HepG2 (cell line): ENCODE results near the gene QRICH2. TPM values are rescaled to one million over a fixed set of nuclear protein-coding genes. Genes with fewer than 3 reads are reported as not detected.

Experiments
- ATF7 ChIP-seq, 2 experiments: fragments of 450-650 bp in 1 of 2; sonication (generic) in 1 of 2; formaldehyde crosslinking in 1 of 2; IDR thresholded peaks; 2 replicates each; pipeline versions ENCODE4 v1.4.0 to v1.6.1; 2016 to 2020; ENCODE audit warnings: antibody characterized with exemption in 1 of 2, mild to moderate bottlenecking in 1 of 2, missing genetic modification reagents in 1 of 2
- FLYWCH1 ChIP-seq: sonication (generic); formaldehyde crosslinking; IDR thresholded peaks from 2 replicates; pipeline ENCODE4 v1.8.1; 2023; ENCODE audit warnings: mild to moderate bottlenecking, missing genetic modification reagents
- HNF4A ChIP-seq: sonication (generic); formaldehyde crosslinking; IDR thresholded peaks from 2 replicates; pipeline ENCODE4 v1.4.0; 2020; ENCODE audit warnings: missing genetic modification reagents
- KDM2A ChIP-seq: sonication (generic); formaldehyde crosslinking; IDR thresholded peaks from 2 replicates; pipeline ENCODE4 v1.4.0; 2020; ENCODE audit warnings: low read depth, missing genetic modification reagents, borderline replicate concordance
- NFKBIZ ChIP-seq: IDR thresholded peaks from 2 replicates; pipeline ENCODE4 v1.6.1; 2018; ENCODE audit warnings: missing genetic modification reagents, missing compliant biosample characterization
- PCBP1 ChIP-seq: fragments of 200-400 bp; formaldehyde crosslinking; IDR thresholded peaks from 2 replicates; pipeline ENCODE4 v1.6.1; 2017; ENCODE audit warnings: mild to moderate bottlenecking, low read depth, low read length, borderline replicate concordance
- PLRG1 ChIP-seq: fragments of 450-650 bp; conservative IDR thresholded peaks from 2 replicates; pipeline ENCODE4 v1.6.1; 2016
- POLR2G ChIP-seq: fragments of 200-400 bp; formaldehyde crosslinking; IDR thresholded peaks from 2 replicates; pipeline ENCODE4 v1.6.1; 2018; ENCODE audit warnings: mild to moderate bottlenecking, low read depth, low read length, moderate library complexity
- RBFOX2 ChIP-seq: fragments of 200-400 bp; formaldehyde crosslinking; IDR thresholded peaks from 2 replicates; pipeline ENCODE4 v1.6.1; 2017; ENCODE audit warnings: low read depth, mild to moderate bottlenecking, low read length
- SIN3A ChIP-seq: IDR thresholded peaks from 2 replicates; pipeline ENCODE4 v1.6.1; 2011; ENCODE audit warnings: low read depth, mild to moderate bottlenecking, control low read depth, low read length, borderline replicate concordance
- ZBTB39 ChIP-seq: sonication (generic); formaldehyde crosslinking; IDR thresholded peaks from 2 replicates; pipeline ENCODE4 v1.5.0; 2020; ENCODE audit warnings: missing genetic modification reagents
- ZFP36 ChIP-seq: fragments of 150-350 bp; IDR thresholded peaks from 2 replicates; pipeline ENCODE4 v1.6.1; 2018; ENCODE audit warnings: borderline replicate concordance, low read length, low read depth; ENCODE audit not compliant: partially characterized antibody
- ZNF101 ChIP-seq: sonication (generic); formaldehyde crosslinking; IDR thresholded peaks from 2 replicates; pipeline ENCODE4 v1.4.0; 2020; ENCODE audit warnings: mild to moderate bottlenecking, low read depth, missing genetic modification reagents, borderline replicate concordance
- ZNF251 ChIP-seq: sonication (generic); formaldehyde crosslinking; IDR thresholded peaks from 2 replicates; pipeline ENCODE4 v1.9.0; 2021; ENCODE audit warnings: mild to moderate bottlenecking, missing genetic modification reagents
- ZNF546 ChIP-seq: sonication (generic); formaldehyde crosslinking; conservative IDR thresholded peaks from 2 replicates; pipeline ENCODE4 v1.8.1; 2023; ENCODE audit warnings: mild to moderate bottlenecking, missing genetic modification reagents
- ZNF564 ChIP-seq: sonication (generic); formaldehyde crosslinking; IDR thresholded peaks from 2 replicates; pipeline ENCODE4 v1.8.1; 2023; ENCODE audit warnings: mild to moderate bottlenecking, missing genetic modification reagents
- ZNF589 ChIP-seq: sonication (generic); formaldehyde crosslinking; conservative IDR thresholded peaks from 2 replicates; pipeline ENCODE4 v1.8.0; 2022; ENCODE audit warnings: mild to moderate bottlenecking, moderate library complexity, missing genetic modification reagents
- ZNF790 ChIP-seq: sonication (generic); formaldehyde crosslinking; IDR thresholded peaks from 2 replicates; pipeline ENCODE4 v1.8.0; 2022; ENCODE audit warnings: missing genetic modification reagents, mild to moderate bottlenecking, borderline replicate concordance
- polyA plus RNA-seq, 8 experiments: library from polyadenylated mRNA; depleted of rRNA in 3 of 8; stranded (reverse) in 7 of 8; unstranded in 1 of 8; fragments of >200 nt; fragmentation: Illumina TruSeq in 4 of 8; extraction: Trizol in 4 of 8; gene quantifications; 2 replicates each; pipeline versions ENCODE4 v1.2.1 to v1.2.3, GENCODE V29; 2011 to 2016; ENCODE audit warnings: low read depth in 4 of 8, missing spikeins in 1 of 8, mixed read lengths in 1 of 8; ENCODE audit not compliant: insufficient read depth in 1 of 8
- total RNA-seq, 5 experiments: library from RNA; depleted of rRNA; stranded (reverse); fragments of >200 nt; fragmentation: Illumina TruSeq; extraction: Trizol; gene quantifications; 2 replicates each; pipeline ENCODE4 v1.2.3, GENCODE V29; 2016; ENCODE audit warnings: low read depth in 1 of 5
- TF ChIP-seq, protein P1 (sequence below): sonication (generic); formaldehyde crosslinking; IDR thresholded peaks from 2 replicates; pipeline ENCODE4 v1.4.0; 2020; ENCODE audit warnings: missing genetic modification reagents, borderline replicate concordance
- TF ChIP-seq, protein P2 (sequence below): sonication (generic); formaldehyde crosslinking; IDR thresholded peaks from 2 replicates; pipeline ENCODE4 v1.4.0; 2020; ENCODE audit warnings: missing genetic modification reagents
- TF ChIP-seq, protein P3 (sequence below): sonication (generic); formaldehyde crosslinking; IDR thresholded peaks from 2 replicates; pipeline ENCODE4 v1.4.0; 2020; ENCODE audit warnings: mild to moderate bottlenecking, low read depth, missing genetic modification reagents
- TF ChIP-seq, protein P4 (sequence below): sonication (generic); formaldehyde crosslinking; IDR thresholded peaks from 2 replicates; pipeline ENCODE4 v1.8.0; 2022; ENCODE audit warnings: mild to moderate bottlenecking, missing genetic modification reagents, moderate library complexity

QRICH2 gene
- total and polyA plus RNA-seq, 2 of the 13 experiments (the other 11 are each of a cell fraction or from before 2014, with no cell fraction given) = 3.7 to 5.7 TPM

- TF ChIP-seq ZNF564 (CRISPR knock-in tag) (no peak), ZFP36 (no peak), HNF4A (peak; percentile 47), ZNF101 (CRISPR knock-in tag) (no peak), ZNF251 (CRISPR knock-in tag) (no peak), KDM2A (no peak), ZNF589 (CRISPR knock-in tag) (no peak), FLYWCH1 (CRISPR knock-in tag) (no peak), ZBTB39 (CRISPR knock-in tag) (no peak), PCBP1 (no peak), ZNF546 (CRISPR knock-in tag) (no peak), RBFOX2 (no peak; the same call in 1 of the 2 replicates), ATF7 (IDR thresholded peaks at IDR 0.05) (peak; percentile 60; the same call in 1 of the 2 replicates), ATF7 (CRISPR knock-in tag; IDR thresholded peaks at IDR 0.05) (no peak), NFKBIZ (CRISPR knock-in tag) (0 out of 2 replicates have a peak, but pooled peaks have one; percentile 40), SIN3A (no peak), POLR2G (no peak), PLRG1 (no peak), ZNF790 (CRISPR knock-in tag) (no peak)
- TF ChIP-seq, protein P1, sequence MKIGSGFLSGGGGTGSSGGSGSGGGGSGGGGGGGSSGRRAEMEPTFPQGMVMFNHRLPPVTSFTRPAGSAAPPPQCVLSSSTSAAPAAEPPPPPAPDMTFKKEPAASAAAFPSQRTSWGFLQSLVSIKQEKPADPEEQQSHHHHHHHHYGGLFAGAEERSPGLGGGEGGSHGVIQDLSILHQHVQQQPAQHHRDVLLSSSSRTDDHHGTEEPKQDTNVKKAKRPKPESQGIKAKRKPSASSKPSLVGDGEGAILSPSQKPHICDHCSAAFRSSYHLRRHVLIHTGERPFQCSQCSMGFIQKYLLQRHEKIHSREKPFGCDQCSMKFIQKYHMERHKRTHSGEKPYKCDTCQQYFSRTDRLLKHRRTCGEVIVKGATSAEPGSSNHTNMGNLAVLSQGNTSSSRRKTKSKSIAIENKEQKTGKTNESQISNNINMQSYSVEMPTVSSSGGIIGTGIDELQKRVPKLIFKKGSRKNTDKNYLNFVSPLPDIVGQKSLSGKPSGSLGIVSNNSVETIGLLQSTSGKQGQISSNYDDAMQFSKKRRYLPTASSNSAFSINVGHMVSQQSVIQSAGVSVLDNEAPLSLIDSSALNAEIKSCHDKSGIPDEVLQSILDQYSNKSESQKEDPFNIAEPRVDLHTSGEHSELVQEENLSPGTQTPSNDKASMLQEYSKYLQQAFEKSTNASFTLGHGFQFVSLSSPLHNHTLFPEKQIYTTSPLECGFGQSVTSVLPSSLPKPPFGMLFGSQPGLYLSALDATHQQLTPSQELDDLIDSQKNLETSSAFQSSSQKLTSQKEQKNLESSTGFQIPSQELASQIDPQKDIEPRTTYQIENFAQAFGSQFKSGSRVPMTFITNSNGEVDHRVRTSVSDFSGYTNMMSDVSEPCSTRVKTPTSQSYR (CRISPR knock-in tag) = no peak
- TF ChIP-seq, protein P2, sequence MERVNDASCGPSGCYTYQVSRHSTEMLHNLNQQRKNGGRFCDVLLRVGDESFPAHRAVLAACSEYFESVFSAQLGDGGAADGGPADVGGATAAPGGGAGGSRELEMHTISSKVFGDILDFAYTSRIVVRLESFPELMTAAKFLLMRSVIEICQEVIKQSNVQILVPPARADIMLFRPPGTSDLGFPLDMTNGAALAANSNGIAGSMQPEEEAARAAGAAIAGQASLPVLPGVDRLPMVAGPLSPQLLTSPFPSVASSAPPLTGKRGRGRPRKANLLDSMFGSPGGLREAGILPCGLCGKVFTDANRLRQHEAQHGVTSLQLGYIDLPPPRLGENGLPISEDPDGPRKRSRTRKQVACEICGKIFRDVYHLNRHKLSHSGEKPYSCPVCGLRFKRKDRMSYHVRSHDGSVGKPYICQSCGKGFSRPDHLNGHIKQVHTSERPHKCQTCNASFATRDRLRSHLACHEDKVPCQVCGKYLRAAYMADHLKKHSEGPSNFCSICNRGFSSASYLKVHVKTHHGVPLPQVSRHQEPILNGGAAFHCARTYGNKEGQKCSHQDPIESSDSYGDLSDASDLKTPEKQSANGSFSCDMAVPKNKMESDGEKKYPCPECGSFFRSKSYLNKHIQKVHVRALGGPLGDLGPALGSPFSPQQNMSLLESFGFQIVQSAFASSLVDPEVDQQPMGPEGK (CRISPR knock-in tag) = peak; percentile 41; the same call in 1 of the 2 replicates
- TF ChIP-seq, protein P3, sequence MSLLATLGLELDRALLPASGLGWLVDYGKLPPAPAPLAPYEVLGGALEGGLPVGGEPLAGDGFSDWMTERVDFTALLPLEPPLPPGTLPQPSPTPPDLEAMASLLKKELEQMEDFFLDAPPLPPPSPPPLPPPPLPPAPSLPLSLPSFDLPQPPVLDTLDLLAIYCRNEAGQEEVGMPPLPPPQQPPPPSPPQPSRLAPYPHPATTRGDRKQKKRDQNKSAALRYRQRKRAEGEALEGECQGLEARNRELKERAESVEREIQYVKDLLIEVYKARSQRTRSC = no peak
- TF ChIP-seq, protein P4, sequence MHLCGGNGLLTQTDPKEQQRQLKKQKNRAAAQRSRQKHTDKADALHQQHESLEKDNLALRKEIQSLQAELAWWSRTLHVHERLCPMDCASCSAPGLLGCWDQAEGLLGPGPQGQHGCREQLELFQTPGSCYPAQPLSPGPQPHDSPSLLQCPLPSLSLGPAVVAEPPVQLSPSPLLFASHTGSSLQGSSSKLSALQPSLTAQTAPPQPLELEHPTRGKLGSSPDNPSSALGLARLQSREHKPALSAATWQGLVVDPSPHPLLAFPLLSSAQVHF (CRISPR knock-in tag) = no peak
These were observed 37.4 kb upstream of the QRICH2 start (continued) for GRCh38 chr17:76345377-76345974.
